HepG2 (cell line): ENCODE measurements around the gene CAVIN1. TPM values are rescaled to one million over a fixed set of nuclear protein-coding genes. Genes with fewer than 3 reads are reported as not detected.

Experiments used
- AKNA ChIP-seq: sonication (generic); formaldehyde crosslinking; IDR thresholded peaks from 2 replicates; pipeline ENCODE4 v1.4.0; 2020; ENCODE audit warnings: missing genetic modification reagents, borderline replicate concordance
- ATRX ChIP-seq: sonication (generic); formaldehyde crosslinking; IDR thresholded peaks from 2 replicates; pipeline ENCODE4 v1.4.0; 2020; ENCODE audit warnings: missing genetic modification reagents, borderline replicate concordance
- CENPT ChIP-seq: sonication (generic); formaldehyde crosslinking; IDR thresholded peaks from 2 replicates; pipeline ENCODE4 v1.8.0; 2022; ENCODE audit warnings: low read depth, mild to moderate bottlenecking, moderate library complexity, missing genetic modification reagents
- CREM ChIP-seq, 2 experiments: sonication (generic) in 1 of 2; formaldehyde crosslinking in 1 of 2; IDR thresholded peaks; 2 replicates each; pipeline versions ENCODE4 v1.4.0 to v1.6.1; 2016 to 2020; ENCODE audit warnings: antibody characterized with exemption in 1 of 2, mild to moderate bottlenecking in 1 of 2, missing genetic modification reagents in 1 of 2
- DDIT3 ChIP-seq: sonication (generic); formaldehyde crosslinking; IDR thresholded peaks from 2 replicates; pipeline ENCODE4 v1.4.0; 2020; ENCODE audit warnings: mild to moderate bottlenecking, missing genetic modification reagents
- DNMT1 ChIP-seq: sonication (generic); formaldehyde crosslinking; IDR thresholded peaks from 2 replicates; pipeline ENCODE4 v1.5.1; 2020; ENCODE audit warnings: mild to moderate bottlenecking, missing genetic modification reagents
- EHMT2 ChIP-seq: fragments of 200-600 bp; sonication (generic); IDR thresholded peaks from 2 replicates; pipeline ENCODE4 v1.7.0; 2017; ENCODE audit warnings: antibody characterized with exemption, low read depth, low read length, borderline replicate concordance
- ELK4 ChIP-seq: sonication (generic); formaldehyde crosslinking; IDR thresholded peaks from 2 replicates; pipeline ENCODE4 v1.9.0; 2021; ENCODE audit warnings: missing genetic modification reagents, borderline replicate concordance
- ESRRA ChIP-seq: sonication (generic); formaldehyde crosslinking; IDR thresholded peaks from 2 replicates; pipeline ENCODE4 v1.5.1; 2020; ENCODE audit warnings: mild to moderate bottlenecking, low read depth, missing genetic modification reagents
- GABPB1 ChIP-seq: IDR thresholded peaks from 2 replicates; pipeline ENCODE4 v1.6.1; 2016; ENCODE audit warnings: mild to moderate bottlenecking, missing genetic modification reagents, moderate library complexity, missing compliant biosample characterization
- MAZ ChIP-seq, 2 experiments: sonication (generic) in 1 of 2; formaldehyde crosslinking in 1 of 2; IDR thresholded peaks; 2 replicates each; pipeline versions ENCODE4 v1.5.0 to v1.6.1; 2012 to 2020; ENCODE audit warnings: low read depth in 2 of 2, mild to moderate bottlenecking in 2 of 2, borderline replicate concordance in 1 of 2, improper control_type of control experiment in 1 of 2, low read length in 1 of 2, missing genetic modification reagents in 1 of 2, moderate library complexity in 1 of 2
- POLR2AphosphoS2 ChIP-seq: IDR thresholded peaks from 2 replicates; pipeline ENCODE4 v1.6.1; 2011; ENCODE audit warnings: low read depth, low read length, improper control_type of control experiment
- PRMT3 ChIP-seq: sonication (generic); formaldehyde crosslinking; IDR thresholded peaks from 2 replicates; pipeline ENCODE4 v1.8.1; 2022; ENCODE audit warnings: low read depth, mild to moderate bottlenecking, moderate library complexity, missing genetic modification reagents, borderline replicate concordance
- TAF1 ChIP-seq: sonication (generic); formaldehyde crosslinking; IDR thresholded peaks from 2 replicates; pipeline ENCODE4 v1.4.0; 2020; ENCODE audit warnings: missing genetic modification reagents
- ZBTB37 ChIP-seq: sonication (generic); formaldehyde crosslinking; IDR thresholded peaks from 2 replicates; pipeline ENCODE4 v1.4.0; 2020; ENCODE audit warnings: mild to moderate bottlenecking, missing genetic modification reagents
- ZFYVE20 ChIP-seq: sonication (generic); formaldehyde crosslinking; IDR thresholded peaks from 2 replicates; pipeline ENCODE4 v1.8.0; 2023; ENCODE audit warnings: low read depth, mild to moderate bottlenecking, moderate library complexity, missing genetic modification reagents, borderline replicate concordance
- ZNF296 ChIP-seq: sonication (generic); formaldehyde crosslinking; conservative IDR thresholded peaks from 2 replicates; pipeline ENCODE4 v1.5.0; 2020; ENCODE audit warnings: mild to moderate bottlenecking, missing genetic modification reagents
- ZNF564 ChIP-seq: sonication (generic); formaldehyde crosslinking; IDR thresholded peaks from 2 replicates; pipeline ENCODE4 v1.8.1; 2023; ENCODE audit warnings: mild to moderate bottlenecking, missing genetic modification reagents
- ZNF674 ChIP-seq: sonication (generic); formaldehyde crosslinking; IDR thresholded peaks from 2 replicates; pipeline ENCODE4 v1.5.0; 2020; ENCODE audit warnings: low read depth, mild to moderate bottlenecking, missing genetic modification reagents
- ZNF747 ChIP-seq: sonication (generic); formaldehyde crosslinking; IDR thresholded peaks from 2 replicates; pipeline ENCODE4 v1.8.1; 2023; ENCODE audit warnings: missing genetic modification reagents, mild to moderate bottlenecking, borderline replicate concordance
- ZSCAN9 ChIP-seq: IDR thresholded peaks from 2 replicates; pipeline ENCODE4 v1.6.1; 2016; ENCODE audit warnings: borderline replicate concordance
- polyA plus RNA-seq, 8 experiments: library from polyadenylated mRNA; depleted of rRNA in 3 of 8; stranded (reverse) in 7 of 8; unstranded in 1 of 8; fragments of >200 nt; fragmentation: Illumina TruSeq in 4 of 8; extraction: Trizol in 4 of 8; gene quantifications; 2 replicates each; pipeline versions ENCODE4 v1.2.1 to v1.2.3, GENCODE V29; 2011 to 2016; ENCODE audit warnings: low read depth in 4 of 8, missing spikeins in 1 of 8, mixed read lengths in 1 of 8; ENCODE audit not compliant: insufficient read depth in 1 of 8
- total RNA-seq, 5 experiments: library from RNA; depleted of rRNA; stranded (reverse); fragments of >200 nt; fragmentation: Illumina TruSeq; extraction: Trizol; gene quantifications; 2 replicates each; pipeline ENCODE4 v1.2.3, GENCODE V29; 2016; ENCODE audit warnings: low read depth in 1 of 5

Gene CAVIN1
- total and polyA plus RNA-seq, 2 of the 13 experiments (the other 11 are each of a cell fraction or from before 2014, with no cell fraction given), result 15.9 to 25.5 TPM

- TF ChIP-seq CREM (IDR thresholded peaks at IDR 0.05) (peak; percentile 51; the same call in 1 of the 2 replicates), CREM (CRISPR knock-in tag; IDR thresholded peaks at IDR 0.05) (no peak), ATRX (CRISPR knock-in tag) (no peak), ZNF564 (CRISPR knock-in tag) (no peak), GABPB1 (no peak), ZSCAN9 (CRISPR knock-in tag) (no peak), EHMT2 (no peak), ZBTB37 (no peak), ZNF747 (CRISPR knock-in tag) (no peak), DNMT1 (CRISPR knock-in tag) (no peak), ZFYVE20 (CRISPR knock-in tag) (no peak), TAF1 (no peak), PRMT3 (CRISPR knock-in tag) (no peak), POLR2AphosphoS2 (no peak), ZNF674 (CRISPR knock-in tag) (no peak), ELK4 (no peak), ESRRA (CRISPR knock-in tag) (no peak), CENPT (CRISPR knock-in tag) (no peak), MAZ (IDR thresholded peaks at IDR 0.05; ENCODE audit: borderline replicate concordance, low read depth, low read length) (no peak), MAZ (CRISPR knock-in tag; IDR thresholded peaks at IDR 0.05; ENCODE audit: low read depth) (no peak), AKNA (CRISPR knock-in tag) (no peak), ZNF296 (no peak), DDIT3 (CRISPR knock-in tag) (no peak)
Measured at GRCh38 chr17:42428141-42428944, 5.3 kb upstream of the CAVIN1 start (continued).
